A549 (cell line): ENCODE data around the gene FADS6. TPM values are rescaled to one million over a fixed set of nuclear protein-coding genes. Genes with fewer than 3 reads are reported as not detected.

Experiments used
- ATAC-seq, 2 experiments: fragments of 200-7000 bp in 1 of 2; fragments of >200 bp in 1 of 2; cut with Nextera tagmentation in 1 of 2; cut with Tn5 transposase in 1 of 2; 3 replicates each; pipeline versions ENCODE4 v1.8.0 to v1.9.1; 2018 to 2020; ENCODE audit warnings: mild to moderate bottlenecking in 1 of 2, moderate library complexity in 1 of 2
- CTCF ChIA-PET: fragments of 300-600 bp; sonication (Branson Sonifier 250); formaldehyde crosslinking; extraction: SDS; loops from one replicate; lab custom pipeline; 2021; ENCODE audit warnings: antibody characterized with exemption, inconsistent platforms; lab: Yijun Ruan, JAX
- POLR2A ChIA-PET: fragments of 350-600 bp; formaldehyde crosslinking; extraction: SDS; loops from one replicate; lab custom pipeline; 2021; ENCODE audit warnings: antibody characterized with exemption, inconsistent platforms; lab: Yijun Ruan, JAX
- DNase-seq, 2 experiments: peaks; one replicate each; pipeline versions ENCODE4 v3.0.0 to v3.0.0-alpha.2; 2011 to 2016; ENCODE audit warnings: low read depth in 1 of 2, low spot score in 1 of 2
- FAIRE-seq: peaks from 2 replicates; lab custom pipeline; 2011; peaks lifted over from hg19 to GRCh38; lab: Jason Lieb, UNC
- H3K27ac ChIP-seq, 2 experiments: fragments of >200 bp; sonication (Bioruptor Twin); formaldehyde crosslinking; 3 replicates each; pipeline ENCODE4 v1.5.1; 2016 to 2017
- H3K4me1 ChIP-seq: fragments of >200 bp; sonication (Bioruptor Twin); formaldehyde crosslinking; 3 replicates; pipeline ENCODE4 v1.6.1; 2016
- H3K4me2 ChIP-seq: fragments of >200 bp; sonication (Bioruptor Twin); formaldehyde crosslinking; 3 replicates; pipeline ENCODE4 v1.6.1; 2016
- H3K4me3 ChIP-seq: fragments of >200 bp; sonication (Bioruptor Twin); formaldehyde crosslinking; 3 replicates; pipeline ENCODE4 v1.5.1; 2016
- H3K9me3 ChIP-seq: fragments of >200 bp; sonication (Bioruptor Twin); formaldehyde crosslinking; 3 replicates; pipeline ENCODE4 v1.6.1; 2016
- ATOH8 ChIP-seq: fragments of 250-450 bp; sonication (Bioruptor Pico); IDR thresholded peaks from 2 replicates; pipeline ENCODE4 v1.5.0; 2020; ENCODE audit warnings: low read depth, mild to moderate bottlenecking, moderate library complexity
- BHLHE40 ChIP-seq: IDR thresholded peaks from 2 replicates; pipeline ENCODE4 v1.6.1; 2012; ENCODE audit warnings: low read depth, low read length, inconsistent platforms
- CBX2 ChIP-seq: fragments of 200-600 bp; sonication (generic); IDR thresholded peaks from 2 replicates; pipeline ENCODE4 v1.6.1; 2016; ENCODE audit warnings: low read depth, mild to moderate bottlenecking, borderline replicate concordance
- CEBPB ChIP-seq, 2 experiments: fragments of >200 bp in 1 of 2; sonication (Bioruptor Twin) in 1 of 2; formaldehyde crosslinking in 1 of 2; IDR thresholded peaks; 2 replicates each; pipeline ENCODE4 v1.6.1; 2012 to 2016
- CHD2 ChIP-seq: fragments of 150-350 bp; IDR thresholded peaks from 2 replicates; pipeline ENCODE4 v1.6.1; 2014; ENCODE audit warnings: low read length; ENCODE audit not compliant: partially characterized antibody
- CTCF ChIP-seq: fragments of >200 bp; sonication (Bioruptor Twin); formaldehyde crosslinking; IDR thresholded peaks from 3 replicates; pipeline ENCODE4 v1.5.1; 2016
- EHF ChIP-seq: fragments of 250-450 bp; sonication (Bioruptor Pico); IDR thresholded peaks from 2 replicates; pipeline ENCODE4 v1.5.0; 2020; ENCODE audit warnings: mild to moderate bottlenecking
- EHMT2 ChIP-seq: fragments of 200-600 bp; sonication (generic); IDR thresholded peaks from 2 replicates; pipeline ENCODE4 v1.6.1; 2016; ENCODE audit warnings: antibody characterized with exemption, low read depth, mild to moderate bottlenecking, moderate library complexity
- ESRRA ChIP-seq: fragments of 150-350 bp; IDR thresholded peaks from 2 replicates; pipeline ENCODE4 v1.6.1; 2014; ENCODE audit warnings: mild to moderate bottlenecking, low read length, borderline replicate concordance
- HDAC2 ChIP-seq: fragments of 200-600 bp; sonication (generic); IDR thresholded peaks from 2 replicates; pipeline ENCODE4 v1.6.1; 2016
- HOXA7 ChIP-seq: fragments of 250-450 bp; sonication (Bioruptor Pico); IDR thresholded peaks from 2 replicates; pipeline ENCODE4 v1.5.0; 2020; ENCODE audit warnings: mild to moderate bottlenecking, moderate library complexity
- JUN ChIP-seq, 2 experiments: fragments of >200 bp; sonication (Bioruptor Twin); formaldehyde crosslinking; IDR thresholded peaks; 2 replicates in 1 of 2; 3 replicates in 1 of 2; pipeline ENCODE4 v1.6.1; 2016 to 2017
- JUNB ChIP-seq: fragments of >200 bp; sonication (Bioruptor Twin); formaldehyde crosslinking; IDR thresholded peaks from 2 replicates; pipeline ENCODE4 v1.6.1; 2016
- MAFK ChIP-seq: fragments of 450-650 bp; IDR thresholded peaks from 2 replicates; pipeline ENCODE4 v1.6.1; 2014; ENCODE audit not compliant: partially characterized antibody
- MYC ChIP-seq: IDR thresholded peaks from 2 replicates; pipeline ENCODE4 v1.6.1; 2012; ENCODE audit warnings: mild to moderate bottlenecking, inconsistent platforms, low read length, improper control_type of control experiment, borderline replicate concordance
- RCOR1 ChIP-seq: fragments of 150-350 bp; IDR thresholded peaks from 2 replicates; pipeline ENCODE4 v1.6.1; 2014; ENCODE audit warnings: antibody characterized with exemption, low read length, low read depth
- SREBF2 ChIP-seq: fragments of 450-650 bp; IDR thresholded peaks from 2 replicates; pipeline ENCODE4 v1.6.1; 2014; ENCODE audit warnings: mild to moderate bottlenecking, moderate library complexity
- ZFP36 ChIP-seq: fragments of 450-650 bp; IDR thresholded peaks from 2 replicates; pipeline ENCODE4 v1.6.1; 2014; ENCODE audit warnings: borderline replicate concordance; ENCODE audit not compliant: partially characterized antibody
- WGBS: methylation state at CpG from one replicate; pipeline ENCODE4 v1.1.6; 2017; ENCODE audit errors: missing lambda C conversion rate; 5-methylcytosine and 5-hydroxymethylcytosine counted together
- polyA plus RNA-seq, 4 experiments: library from polyadenylated mRNA; depleted of rRNA in 3 of 4; stranded (reverse); fragments of >200 nt; fragmentation: RNase III in 1 of 4; extraction: RNeasy Plus Mini Kit Qiagen cat#74134 plus additional on column Dnase treatment in 1 of 4; gene quantifications; 2 replicates in 3 of 4; 3 replicates in 1 of 4; pipeline ENCODE4 v1.2.3, GENCODE V29; 2011 to 2017
- TF ChIP-seq, protein P1 (sequence below): IDR thresholded peaks from 2 replicates; pipeline ENCODE4 v1.6.1; 2012; ENCODE audit warnings: low read depth, borderline replicate concordance

The FADS6 gene
- polyA plus RNA-seq, 2 of the 4 experiments (the other 2 are of a cell fraction) = 0.04 TPM; not detected in 1

GRCh38 chr17:74890554-74890953 is 2.9 kb downstream of the FADS6 start:
- Histone ChIP-seq H3K27ac (no peak overlapping the region), H3K4me1 (peaks cover 4% of the 10 kb centered on the region; the same call in 1 of the 3 replicates), H3K9me3 (no peaks in the 10 kb centered on the region), H3K4me2 (no peak overlapping the region), H3K4me3 (no peak overlapping the region)
- no peak for ATAC-seq
- TF ChIP-seq ZFP36 (peak; percentile 52), RCOR1 (no peak)
- ChIA-PET CTCF (interaction anchor here (0.7 to 2.3 kb wide), 13 partner anchors 9 to 72 kb away, joined by 3 to 8 read pairs (median 5); partner anchors contain the start of gene USH1G), POLR2A (interaction anchor here (3.3 kb wide), 1 partner anchor 17 kb away, joined by 20 read pairs; the partner anchor contains the start of gene FDXR)
- WGBS = 88% methylated on average over 7 of the region's 7 CpGs
- no peak for FAIRE-seq
- no peak for DNase-seq

- no peak overlapping the region for H3K27ac ChIP-seq
- WGBS = 62% methylated on average over 13 of the region's 13 CpGs
- H3K4me3 ChIP-seq = no peak overlapping the region
- TF ChIP-seq MYC (no peak), CTCF (no peak), SREBF2 (no peak), BHLHE40 (no peak), HOXA7 (CRISPR knock-in tag) (no peak), ATOH8 (CRISPR knock-in tag) (no peak), JUN (IDR thresholded peaks at IDR 0.05) (no peak), EHMT2 (no peak), CEBPB (IDR thresholded peaks at IDR 0.05) (no peak), CBX2 (no peak), MAFK (no peak)
- TF ChIP-seq, all 56 proteins: peak for 0
- ChIA-PET CTCF (interaction anchor here (0.8 to 2.4 kb wide), 8 partner anchors 15 to 144 kb away, joined by 3 to 13 read pairs (median 4); no protein-coding TSS in a partner anchor), POLR2A (interaction anchor here (0.6 to 3.3 kb wide), 2 partner anchors 15 to 583 kb away, joined by 9 to 20 read pairs; partner anchors contain the start of gene FDXR)
- ATAC-seq (no peak), DNase-seq (no peak), FAIRE-seq (no peak)
- H3K4me2 ChIP-seq = no peak overlapping the region
- H3K4me1 ChIP-seq = peaks cover 4% of the 10 kb centered on the region; the same call in 1 of the 3 replicates
- H3K9me3 ChIP-seq = no peaks in the 10 kb centered on the region
These were observed 5.0 kb downstream of the FADS6 start for GRCh38 chr17:74888469-74888868.

DNA sequence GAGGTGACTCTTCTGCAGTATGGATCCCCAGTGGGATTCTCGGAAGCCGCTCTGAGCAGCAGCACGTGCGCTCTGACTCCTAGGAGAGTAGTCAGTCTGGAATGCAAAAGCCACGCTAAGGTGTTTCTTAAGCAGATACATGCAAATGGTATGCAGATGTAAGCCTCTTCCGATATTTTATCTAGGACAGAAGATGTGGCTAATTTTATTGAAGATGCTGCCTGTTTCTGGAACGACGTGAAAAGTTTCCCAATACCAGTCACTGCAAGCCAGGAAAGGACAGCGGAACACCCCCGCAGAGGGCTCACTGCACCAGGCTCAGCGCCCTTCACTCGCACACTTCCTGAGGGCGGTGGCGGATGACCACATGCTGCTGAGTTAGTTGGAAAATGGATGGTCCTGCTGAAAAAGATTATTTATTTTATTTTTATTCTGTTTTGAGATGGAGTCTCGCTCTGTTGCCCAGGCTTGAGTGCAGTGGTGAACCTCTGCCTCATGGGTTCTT is 10.1 kb downstream of the FADS6 start:
- ChIA-PET POLR2A (interaction anchor here (2.6 kb wide), 1 partner anchor 10 kb away, joined by 16 read pairs; the partner anchor contains the start of gene FDXR), CTCF (interaction anchor here (33.1 kb wide), 1 partner anchor 31 kb away, joined by 851 read pairs; the partner anchor contains the start of gene GRIN2C)
- no peak overlapping the region for H3K27ac ChIP-seq
- WGBS = 88% methylated on average over 15 of the region's 15 CpGs
- no peak overlapping the region for H3K4me2 ChIP-seq
- TF ChIP-seq RCOR1 = no peak
- TF ChIP-seq HOXA7 (CRISPR knock-in tag) = no peak
- TF ChIP-seq JUNB = no peak
- TF ChIP-seq, protein P1, sequence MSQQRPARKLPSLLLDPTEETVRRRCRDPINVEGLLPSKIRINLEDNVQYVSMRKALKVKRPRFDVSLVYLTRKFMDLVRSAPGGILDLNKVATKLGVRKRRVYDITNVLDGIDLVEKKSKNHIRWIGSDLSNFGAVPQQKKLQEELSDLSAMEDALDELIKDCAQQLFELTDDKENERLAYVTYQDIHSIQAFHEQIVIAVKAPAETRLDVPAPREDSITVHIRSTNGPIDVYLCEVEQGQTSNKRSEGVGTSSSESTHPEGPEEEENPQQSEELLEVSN = no peak
- no peak for TF ChIP-seq EHF
- no peak for TF ChIP-seq HDAC2
- no peak for TF ChIP-seq ESRRA
- TF ChIP-seq CHD2 = no peak
- H3K9me3 ChIP-seq = no peaks in the 10 kb centered on the region
- H3K4me1 ChIP-seq = no peaks in the 10 kb centered on the region
- no peak for FAIRE-seq
- no peak overlapping the region for H3K4me3 ChIP-seq
- no peak for ATAC-seq
- DNase-seq = no peak
